ENCODE data around the gene COQ7.

COQ7 gene

DNA sequence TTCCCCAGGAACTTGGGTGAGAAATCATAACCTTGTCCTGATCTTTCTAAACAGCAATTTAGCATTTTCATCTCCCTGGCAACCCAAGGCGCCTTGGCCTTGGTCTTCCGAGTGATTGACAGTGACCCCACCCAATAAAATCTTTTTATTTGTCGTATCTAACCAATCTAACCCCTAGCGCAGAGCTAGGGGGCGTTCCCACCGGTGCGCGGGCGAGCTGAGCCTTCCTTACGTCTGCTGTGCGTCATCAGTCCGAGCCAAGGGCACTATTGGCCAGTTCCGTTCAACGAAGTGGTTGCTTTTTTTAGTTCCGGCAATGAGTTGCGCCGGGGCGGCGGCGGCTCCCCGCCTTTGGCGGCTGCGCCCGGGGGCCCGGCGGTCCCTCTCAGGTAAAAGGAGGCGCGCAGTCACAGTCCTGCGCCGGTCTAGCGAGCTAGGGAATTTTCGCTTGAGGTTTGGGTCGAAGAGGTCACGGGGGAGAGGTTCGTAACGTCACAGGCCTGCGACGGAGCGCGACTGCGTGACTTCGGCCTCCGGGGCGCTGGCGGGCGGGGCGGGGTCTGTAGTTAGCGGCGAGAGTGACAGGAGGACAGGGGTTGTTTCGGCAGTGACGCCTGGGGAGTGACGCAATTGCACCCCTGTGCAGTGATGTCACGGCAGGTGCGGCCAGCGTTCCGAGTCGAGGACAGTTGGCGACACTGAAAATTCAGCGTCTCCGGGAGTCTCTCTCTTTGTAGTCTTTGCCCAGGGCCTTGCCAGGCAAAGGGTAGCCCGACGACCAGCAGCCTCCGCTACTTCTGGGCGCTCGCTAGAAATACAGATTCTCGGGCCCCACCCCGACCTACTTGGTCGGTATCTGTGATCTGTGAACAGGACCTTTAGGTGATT is at the start of gene COQ7:
Gene COQ7, plus strand, starts transcription at position 266 of the 888 bp plus-strand sequence. Its CDS starts 51 bp downstream, at position 317.
- DNase-seq (ENCODE audit: low read depth, low spot score) = peak; percentile 99

GRCh38 chr16:19020689-19021088 is 46.7 kb upstream of the COQ7 start:
- DNase-seq (ENCODE audit: low read depth, low spot score) = no peak

DNA sequence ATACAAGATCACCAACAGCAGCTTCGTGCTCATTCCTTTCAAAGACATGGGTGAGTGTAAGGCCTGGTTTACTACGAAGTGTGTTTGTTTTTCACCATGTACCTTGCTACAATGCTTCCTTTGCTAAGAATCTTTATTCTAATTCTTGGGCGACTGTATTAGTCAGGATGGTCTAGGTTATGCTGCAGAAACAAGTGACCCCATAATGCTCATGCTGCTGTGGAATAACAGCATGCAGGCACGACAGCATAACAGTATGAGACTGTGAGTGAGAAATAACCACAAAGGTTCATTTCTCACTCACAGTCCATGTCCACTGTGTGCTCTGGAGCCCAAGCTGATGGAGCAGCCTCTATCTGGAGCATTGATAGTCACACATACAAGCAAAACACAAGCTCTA is 45.7 kb upstream of the COQ7 start:
- DNase-seq (ENCODE audit: low read depth, low spot score) = no peak

- no peak for DNase-seq (ENCODE audit: low read depth, low spot score)
Observed at GRCh38 chr16:19027416-19027815, 40.0 kb upstream of the COQ7 start.

DNA sequence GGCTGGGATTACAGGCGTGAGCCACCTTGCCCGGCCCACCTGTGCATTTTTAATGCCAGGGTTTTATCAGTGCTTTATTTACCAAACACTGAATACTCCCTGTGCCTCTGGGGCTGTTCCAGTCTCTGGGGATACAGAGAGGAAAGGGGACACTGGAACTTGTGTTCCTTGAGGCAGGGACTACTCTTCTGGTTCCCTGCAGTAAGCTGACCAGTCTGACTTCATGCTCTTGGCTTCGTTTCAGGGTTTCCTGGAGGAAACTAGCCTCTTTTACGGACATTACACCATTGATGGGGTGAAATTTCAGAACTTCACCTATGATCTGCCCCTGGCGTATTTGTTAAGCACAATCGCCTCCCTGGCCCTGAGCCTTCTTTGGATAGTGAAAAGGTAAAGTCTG is 37.4 kb upstream of the COQ7 start:
- DNase-seq (ENCODE audit: low read depth, low spot score) = no peak

- no peak for DNase-seq (ENCODE audit: low read depth, low spot score)
Observed at GRCh38 chr16:19031738-19032137, 35.7 kb upstream of the COQ7 start.

- DNase-seq (ENCODE audit: low read depth, low spot score) = no peak
Observed at GRCh38 chr16:19033761-19034160, 33.7 kb upstream of the COQ7 start.

GRCh38 chr16:19040400-19040799 is 27.0 kb upstream of the COQ7 start:
- DNase-seq (ENCODE audit: low read depth, low spot score) = no peak

- no peak for DNase-seq (ENCODE audit: low read depth, low spot score)
Observed at GRCh38 chr16:19044769-19045168, 22.6 kb upstream of the COQ7 start.

DNA sequence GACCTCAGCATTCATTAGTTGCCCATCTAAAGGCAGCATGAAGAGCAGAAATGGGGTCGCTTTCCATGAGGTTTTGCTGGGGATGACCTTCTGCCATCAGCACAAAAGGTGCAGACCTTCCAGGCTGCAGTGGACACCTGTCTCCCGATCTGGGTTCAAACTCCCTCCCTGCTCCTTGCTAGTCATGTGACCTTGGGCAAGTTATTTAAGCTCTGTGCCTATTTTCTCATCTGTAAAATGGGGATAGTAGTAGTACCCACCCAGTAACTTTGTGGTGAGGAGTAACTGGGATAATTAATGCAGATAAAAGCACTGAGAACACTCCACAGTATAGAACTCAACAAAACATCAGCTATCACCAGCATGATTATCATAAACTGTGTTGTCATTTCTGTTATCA is 21.4 kb upstream of the COQ7 start:
- DNase-seq (ENCODE audit: low read depth, low spot score) = no peak

DNA sequence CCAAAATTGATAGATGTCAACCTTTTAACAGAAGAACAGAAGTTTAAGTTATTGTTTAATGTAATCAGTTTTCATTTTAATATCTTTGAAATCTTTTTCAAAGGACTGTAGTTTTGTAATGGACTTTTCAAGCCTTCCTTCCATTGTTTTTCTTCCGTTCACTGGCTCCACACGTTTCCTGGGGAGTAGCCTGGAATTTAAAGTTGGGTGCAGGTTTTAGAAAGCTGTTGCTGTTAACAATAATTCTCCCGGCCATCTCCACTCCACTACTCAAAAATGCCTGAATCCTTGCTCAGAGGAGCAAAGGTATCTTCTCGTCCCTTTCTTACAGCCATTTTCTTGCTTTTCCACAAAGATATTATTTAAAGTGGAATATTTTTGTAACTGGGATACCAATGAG is 4.7 kb upstream of the COQ7 start:
- DNase-seq (ENCODE audit: low read depth, low spot score) = no peak

GRCh38 chr16:19066988-19067348 is 446 bp upstream of the COQ7 start:
- no peak for DNase-seq (ENCODE audit: low read depth, low spot score)

- DNase-seq (ENCODE audit: low read depth, low spot score) = no peak
Observed at GRCh38 chr16:19068237-19068815, 912 bp downstream of the COQ7 start.

- no peak for DNase-seq (ENCODE audit: low read depth, low spot score)
Observed at GRCh38 chr16:19071811-19072777, 4.7 kb downstream of the COQ7 start.

DNA sequence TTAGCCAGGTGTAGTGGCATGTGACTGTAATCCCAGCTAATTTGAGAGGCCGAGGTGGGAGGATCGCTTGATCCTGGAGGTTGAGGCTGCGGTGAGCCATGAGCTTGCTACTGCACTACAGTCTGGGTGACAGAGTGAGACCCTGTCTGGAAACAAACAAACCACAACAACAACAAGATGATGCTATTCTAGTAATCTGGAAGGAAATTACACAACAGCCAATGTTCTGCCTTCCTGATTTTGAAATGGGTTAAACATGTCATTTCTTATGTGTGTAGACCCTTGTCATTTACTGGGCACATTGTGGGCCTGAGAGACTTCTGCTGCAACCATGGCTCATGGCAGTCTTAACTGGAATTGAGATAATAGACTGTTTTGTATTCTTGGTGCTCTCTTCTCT is 5.9 kb downstream of the COQ7 start:
- DNase-seq (ENCODE audit: low read depth, low spot score) = no peak

DNA sequence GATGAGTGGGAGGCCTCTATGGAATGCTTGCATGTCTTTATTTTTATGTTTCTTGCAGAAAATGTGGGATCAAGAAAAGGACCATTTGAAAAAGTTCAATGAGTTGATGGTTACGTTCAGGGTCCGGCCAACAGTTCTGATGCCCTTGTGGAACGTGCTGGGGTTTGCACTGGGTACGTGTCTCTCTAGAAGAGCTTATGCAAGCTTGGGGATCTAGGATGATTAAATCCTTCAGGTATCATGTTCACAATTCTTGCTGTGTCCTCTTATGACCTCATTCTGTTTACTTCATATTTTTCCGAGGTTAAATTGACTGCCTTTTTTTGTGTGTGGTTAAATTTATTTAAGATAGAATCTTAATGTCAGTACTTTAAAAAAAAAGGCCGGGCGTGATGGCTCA is 6.4 kb downstream of the COQ7 start:
- DNase-seq (ENCODE audit: low read depth, low spot score) = no peak

DNA sequence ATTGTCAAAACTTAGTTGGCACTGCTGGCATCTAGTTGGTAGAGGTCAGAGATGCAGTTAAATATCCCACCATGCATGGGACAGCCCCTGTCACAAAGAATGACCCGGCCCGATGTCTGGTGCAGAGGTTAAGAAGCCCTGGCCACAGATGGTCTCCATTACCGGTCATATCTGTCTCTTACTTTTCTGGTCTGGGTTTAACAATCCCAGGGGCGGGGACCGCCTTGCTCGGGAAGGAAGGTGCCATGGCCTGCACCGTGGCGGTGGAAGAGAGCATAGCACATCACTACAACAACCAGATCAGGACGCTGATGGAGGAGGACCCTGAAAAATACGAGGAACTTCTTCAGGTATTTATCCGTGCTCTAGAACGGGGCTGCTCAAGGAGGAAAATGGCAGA is 8.1 kb downstream of the COQ7 start:
- DNase-seq (ENCODE audit: low read depth, low spot score) = no peak

DNA sequence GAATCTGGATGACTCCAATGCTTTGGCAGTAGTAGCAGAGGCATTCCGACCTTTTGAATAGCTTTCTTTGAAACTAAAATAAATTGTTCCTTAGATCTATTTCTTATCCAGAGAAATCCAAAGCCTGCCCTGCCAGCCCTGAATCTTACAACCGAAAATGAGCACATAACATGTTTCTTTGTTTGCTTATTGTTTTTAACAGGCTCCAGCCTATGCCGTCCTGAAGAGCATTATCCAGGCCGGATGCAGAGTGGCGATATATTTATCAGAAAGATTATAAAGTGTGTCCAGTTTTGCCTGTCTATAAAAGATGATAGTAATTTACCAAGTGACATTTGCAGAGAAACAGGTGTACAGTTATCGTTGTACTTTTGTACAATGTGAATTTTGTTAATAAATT is 10.5 kb downstream of the COQ7 start:
- DNase-seq (ENCODE audit: low read depth, low spot score) = no peak

GRCh38 chr16:19083670-19084069 is 16.3 kb downstream of the COQ7 start:
- no peak for DNase-seq (ENCODE audit: low read depth, low spot score)

GRCh38 chr16:19084139-19084538 is 16.7 kb downstream of the COQ7 start:
- no peak for DNase-seq (ENCODE audit: low read depth, low spot score)

GRCh38 chr16:19084879-19085278 is 17.5 kb downstream of the COQ7 start:
- DNase-seq (ENCODE audit: low read depth, low spot score) = no peak

DNA sequence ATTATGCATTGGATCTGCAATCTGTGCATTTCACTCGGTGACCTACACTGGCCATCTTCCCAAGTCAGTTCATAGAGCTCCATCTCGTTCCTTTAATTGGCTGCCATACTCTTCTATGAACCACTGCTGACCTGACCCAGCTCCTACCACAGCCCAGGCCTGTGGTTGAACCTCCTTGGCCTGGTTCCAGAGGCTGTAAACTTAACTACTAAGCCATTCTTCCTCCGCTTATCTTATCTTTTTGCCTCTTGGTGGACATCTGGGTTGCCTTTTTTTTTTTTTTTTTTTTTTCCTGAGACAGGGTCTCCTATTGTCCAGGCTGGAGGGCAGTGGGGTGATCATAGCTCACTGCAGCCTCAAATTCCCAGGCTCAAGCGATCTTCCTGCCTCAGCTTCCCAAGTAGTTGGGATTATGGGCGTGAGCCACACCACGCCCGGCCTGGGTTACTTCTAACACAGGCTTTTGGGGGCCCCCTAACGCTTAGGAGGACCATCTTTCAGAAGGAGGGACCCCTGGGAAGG is 18.3 kb downstream of the COQ7 start:
- no peak for DNase-seq (ENCODE audit: low read depth, low spot score)
